ENCODE data around the gene FARS2.
A peak's percentile ranks its signal among the peaks of the same experiment; 100 is the strongest.

FARS2 gene

DNA sequence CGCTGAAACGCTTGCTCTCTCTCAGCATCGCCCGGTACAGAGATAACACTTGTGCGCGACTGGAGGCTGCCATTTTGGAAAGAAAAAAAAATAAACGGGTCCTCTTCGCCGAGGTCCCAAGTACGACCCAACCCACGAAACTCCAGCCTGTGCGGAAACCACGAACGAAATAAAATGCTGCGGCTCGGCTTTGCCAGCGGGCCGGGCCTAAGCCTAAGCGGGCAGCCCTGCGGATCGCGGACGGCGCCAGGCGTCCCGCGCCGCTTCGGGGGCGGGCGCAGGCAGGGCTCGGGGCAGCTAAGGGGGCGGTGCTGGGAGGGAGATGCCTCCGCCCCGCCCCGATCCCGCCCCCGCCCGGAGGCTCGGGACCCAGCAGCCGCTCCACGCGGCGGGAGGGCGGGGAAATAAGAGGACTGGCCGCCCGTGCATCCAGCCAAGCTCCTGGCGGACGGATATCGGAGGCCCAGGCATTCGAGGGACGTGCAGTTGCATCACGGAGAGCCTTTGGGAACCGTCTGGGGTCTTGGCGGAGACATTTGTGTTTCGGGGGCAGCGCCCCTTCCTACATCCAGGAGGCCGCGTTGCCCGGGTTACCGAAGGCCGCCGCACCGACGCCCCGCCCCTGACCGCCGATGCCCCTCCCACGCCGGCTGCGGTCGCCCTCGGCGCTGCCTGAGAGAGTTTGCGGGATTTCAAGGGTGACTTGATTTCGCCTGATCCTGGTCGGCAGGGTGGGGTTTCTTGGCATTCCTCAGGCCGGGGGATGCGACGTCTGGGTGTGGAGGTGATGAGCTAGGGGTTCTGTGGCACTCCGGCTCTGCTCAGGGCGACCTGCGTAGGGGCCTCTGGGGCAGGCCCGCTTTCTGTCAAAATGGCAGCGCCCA is at the start of gene FARS2, which contains the start of gene LYRM4:
TSS of gene FARS2 (plus strand) at position 853 of the 884 bp plus-strand sequence.
TSS of gene LYRM4 (minus strand) at position 290 of the 884 bp plus-strand sequence. CDS start at position 73, 217 bp downstream.
- Histone ChIP-seq H3K4me3 (ENCODE audit: low read depth in 1 of 2, low read length in 1 of 2) (peak within 1 kb of the TSS; percentile 91), H3K27me3 (no peaks in the 10 kb centered on the region), H3K9me3 (no peaks in the 10 kb centered on the region), H3K27ac (peak within 1 kb of the TSS; percentile 98), H3K4me1 (ENCODE audit: control insufficient read depth in 1 of 2, insufficient read depth in 1 of 2, low read depth in 1 of 2, low read length in 1 of 2) (peaks cover 18% of the 10 kb centered on the region in 2 experiments), H3K36me3 (no peaks in the 10 kb centered on the region)
- peak; percentile 33 for TF ChIP-seq CTCF (IDR thresholded peaks at IDR 0.05)

GRCh38 chr6:5213836-5214235 is 47.5 kb upstream of the FARS2 start:
- Histone ChIP-seq H3K4me3 (ENCODE audit: low read depth in 1 of 2, low read length in 1 of 2) (no peak overlapping the region), H3K9me3 (no peaks in the 10 kb centered on the region), H3K4me1 (ENCODE audit: control insufficient read depth in 1 of 2, insufficient read depth in 1 of 2, low read depth in 1 of 2, low read length in 1 of 2) (no peaks in the 10 kb centered on the region), H3K36me3 (no peaks in the 10 kb centered on the region), H3K27ac (no peak overlapping the region), H3K27me3 (no peaks in the 10 kb centered on the region)
- TF ChIP-seq CTCF (IDR thresholded peaks at IDR 0.05), result no peak

- Histone ChIP-seq H3K4me3 (ENCODE audit: low read depth in 1 of 2, low read length in 1 of 2) (no peak overlapping the region), H3K4me1 (ENCODE audit: control insufficient read depth in 1 of 2, insufficient read depth in 1 of 2, low read depth in 1 of 2, low read length in 1 of 2) (no peaks in the 10 kb centered on the region), H3K36me3 (no peaks in the 10 kb centered on the region), H3K27me3 (no peaks in the 10 kb centered on the region), H3K9me3 (no peaks in the 10 kb centered on the region), H3K27ac (no peak overlapping the region)
- TF ChIP-seq CTCF (IDR thresholded peaks at IDR 0.05), result no peak
These were observed 46.7 kb upstream of the FARS2 start for GRCh38 chr6:5214570-5215052.

- Histone ChIP-seq H3K27me3 (no peaks in the 10 kb centered on the region), H3K9me3 (no peaks in the 10 kb centered on the region), H3K36me3 (no peaks in the 10 kb centered on the region), H3K4me3 (ENCODE audit: low read depth in 1 of 2, low read length in 1 of 2) (no peak overlapping the region), H3K27ac (no peak overlapping the region), H3K4me1 (ENCODE audit: control insufficient read depth in 1 of 2, insufficient read depth in 1 of 2, low read depth in 1 of 2, low read length in 1 of 2) (no peaks in the 10 kb centered on the region)
- no peak for TF ChIP-seq CTCF (IDR thresholded peaks at IDR 0.05)
These were observed 46.2 kb upstream of the FARS2 start for GRCh38 chr6:5215159-5215558.

GRCh38 chr6:5215799-5216198 is 45.5 kb upstream of the FARS2 start:
- no peaks in the 10 kb centered on the region for H3K4me1 ChIP-seq (ENCODE audit: control insufficient read depth in 1 of 2, insufficient read depth in 1 of 2, low read depth in 1 of 2, low read length in 1 of 2)
- H3K9me3 ChIP-seq, result no peaks in the 10 kb centered on the region
- no peaks in the 10 kb centered on the region for H3K36me3 ChIP-seq
- H3K27ac ChIP-seq, result no peak overlapping the region
- TF ChIP-seq CTCF (IDR thresholded peaks at IDR 0.05), result no peak
- no peaks in the 10 kb centered on the region for H3K27me3 ChIP-seq
- H3K4me3 ChIP-seq (ENCODE audit: low read depth in 1 of 2, low read length in 1 of 2), result no peak overlapping the region

Data from neutrophil (primary cell).